ENCODE results near the gene SPIRE1.
"Not testable (repeated sequence)": the region's sequence is repeated elsewhere in the genome, so short reads cannot be mapped to it uniquely, and the experiment has no call there.

SPIRE1 gene

GRCh38 chr18:12645254-12645653, 12.7 kb downstream of the SPIRE1 start:
- DNase-seq = no peak

- DNase-seq = not testable (repeated sequence)
These were observed 14.2 kb downstream of the SPIRE1 start for GRCh38 chr18:12643756-12644155.

- DNase-seq = no peak
These were observed 17.1 kb downstream of the SPIRE1 start for GRCh38 chr18:12640881-12641200.

GRCh38 chr18:12639990-12640880, 17.7 kb downstream of the SPIRE1 start:
- no peak for DNase-seq

- no peak for DNase-seq
These were observed 19.2 kb downstream of the SPIRE1 start for GRCh38 chr18:12638644-12639124.

- DNase-seq = no peak
These were observed 19.8 kb downstream of the SPIRE1 start for GRCh38 chr18:12637901-12638643.

- DNase-seq = no peak
These were observed 20.5 kb downstream of the SPIRE1 start for GRCh38 chr18:12637393-12637792.

- DNase-seq = no peak
These were observed 26.0 kb downstream of the SPIRE1 start for GRCh38 chr18:12631831-12632477.

- no peak for DNase-seq
These were observed 27.8 kb downstream of the SPIRE1 start for GRCh38 chr18:12630136-12630535.

GRCh38 chr18:12628706-12629702, 28.9 kb downstream of the SPIRE1 start:
- no peak for DNase-seq

GRCh38 chr18:12627199-12627598, 30.7 kb downstream of the SPIRE1 start:
- not testable (repeated sequence) for DNase-seq

- DNase-seq = no peak
These were observed 32.7 kb downstream of the SPIRE1 start for GRCh38 chr18:12625241-12625640.

GRCh38 chr18:12621742-12622306, 36.1 kb downstream of the SPIRE1 start:
- DNase-seq = no peak

GRCh38 chr18:12615748-12616147, 42.2 kb downstream of the SPIRE1 start:
- DNase-seq = no peak

GRCh38 chr18:12608301-12608700, 49.6 kb downstream of the SPIRE1 start:
- DNase-seq = no peak

- no peak for DNase-seq
These were observed 51.2 kb downstream of the SPIRE1 start for GRCh38 chr18:12606592-12607315.

GRCh38 chr18:12604445-12605007, 53.4 kb downstream of the SPIRE1 start:
- DNase-seq = no peak

- DNase-seq = no peak
These were observed 57.9 kb downstream of the SPIRE1 start for GRCh38 chr18:12599966-12600365.

GRCh38 chr18:12599543-12599942, 58.4 kb downstream of the SPIRE1 start:
- DNase-seq = no peak

GRCh38 chr18:12598181-12598930, 59.6 kb downstream of the SPIRE1 start:
- DNase-seq = peak; percentile 41
